Smooth muscle cell (in vitro differentiated cells): ENCODE data around the gene APP. TPM values are rescaled to one million over a fixed set of nuclear protein-coding genes. Genes with fewer than 3 reads are reported as not detected.

Experiments
- DNase-seq: peaks from one replicate; lab custom pipeline; 2025; ENCODE audit not compliant: unreplicated experiment; lab: John Stamatoyannopoulos, UW
- H2AFZ ChIP-seq: fragments of 200-600 bp; sonication (generic); 2 replicates; pipeline ENCODE4 v1.6.0; 2016; ENCODE audit warnings: antibody characterized with exemption, low read depth, mild to moderate bottlenecking
- H3F3A ChIP-seq: fragments of 200-600 bp; sonication (generic); 2 replicates; pipeline ENCODE4 v1.6.0; 2017; ENCODE audit warnings: antibody characterized with exemption, low read depth
- H3K27ac ChIP-seq: fragments of 200-600 bp; sonication (generic); 2 replicates; pipeline ENCODE4 v1.5.1; 2016; ENCODE audit warnings: low read depth, mild to moderate bottlenecking
- H3K27me3 ChIP-seq: fragments of 200-600 bp; sonication (generic); 2 replicates; pipeline ENCODE4 v1.6.1; 2016; ENCODE audit warnings: low read depth, mild to moderate bottlenecking
- H3K36me3 ChIP-seq: fragments of 200-600 bp; sonication (generic); 2 replicates; pipeline ENCODE4 v1.5.1; 2016; ENCODE audit warnings: low read depth
- H3K4me1 ChIP-seq: fragments of 200-600 bp; sonication (generic); 2 replicates; pipeline ENCODE4 v1.5.1; 2016; ENCODE audit warnings: low read depth
- H3K4me2 ChIP-seq: fragments of 200-600 bp; sonication (generic); 2 replicates; pipeline ENCODE4 v1.6.0; 2016; ENCODE audit warnings: mild to moderate bottlenecking
- H3K4me3 ChIP-seq: fragments of 200-600 bp; sonication (generic); 2 replicates; pipeline ENCODE4 v1.5.1; 2016; ENCODE audit warnings: mild to moderate bottlenecking
- H3K79me2 ChIP-seq: fragments of 200-600 bp; sonication (generic); 2 replicates; pipeline ENCODE4 v1.6.0; 2016; ENCODE audit warnings: low read depth, mild to moderate bottlenecking
- H3K9ac ChIP-seq: fragments of 200-600 bp; sonication (generic); 2 replicates; pipeline ENCODE4 v1.6.0; 2016; ENCODE audit warnings: low read depth
- H3K9me3 ChIP-seq: fragments of 200-600 bp; sonication (generic); replicated peaks from 2 replicates; pipeline ENCODE4 v1.5.1; 2016; ENCODE audit warnings: low read depth
- H4K20me1 ChIP-seq: fragments of 200-600 bp; sonication (generic); 2 replicates; pipeline ENCODE4 v1.6.0; 2016; ENCODE audit warnings: low read depth
- CTCF ChIP-seq: fragments of 200-600 bp; sonication (generic); IDR thresholded peaks from 2 replicates; pipeline ENCODE4 v1.5.1; 2017; ENCODE audit warnings: borderline replicate concordance, mild to moderate bottlenecking, antibody characterized with exemption; ENCODE audit not compliant: insufficient read depth, poor library complexity, severe bottlenecking
- WGBS: methylation state at CpG from one replicate; pipeline ENCODE4 v1.1.7; 2016; ENCODE audit warnings: low lambda C conversion rate; 5-methylcytosine and 5-hydroxymethylcytosine counted together
- polyA plus RNA-seq: library from polyadenylated mRNA; unstranded; fragments of >200 nt; fragmentation: Nextera tagmentation; extraction: Ambion mirVana; gene quantifications from 2 replicates; pipeline ENCODE4 v1.2.1, GENCODE V29; 2016
- total RNA-seq: library from RNA; depleted of rRNA; stranded (reverse); fragments of >200 nt; gene quantifications from 2 replicates; pipeline ENCODE4 v1.2.3, GENCODE V29; 2014

Gene APP
- total and polyA plus RNA-seq, 2 experiments from 2014 or later, result 65.3 to 459 TPM

- H3K4me1 ChIP-seq, result peaks cover 20% of the 10 kb centered on the region
- peak overlapping the region; percentile 38 for H3K9ac ChIP-seq
- no peaks in the 10 kb centered on the region for H3K36me3 ChIP-seq
- DNase-seq, result no peak
- peaks cover 25% of the 10 kb centered on the region for H4K20me1 ChIP-seq
- WGBS, result 42% methylated on average over 4 of the region's 4 CpGs
- peak overlapping the region; percentile 38 for H3K4me2 ChIP-seq
- H3K27me3 ChIP-seq, result no peaks in the 10 kb centered on the region
- peaks cover 87% of the 10 kb centered on the region for H3K79me2 ChIP-seq
- H2AFZ ChIP-seq, result no peak overlapping the region
- no peaks in the 10 kb centered on the region for H3K9me3 ChIP-seq
- H3K27ac ChIP-seq, result peak overlapping the region; percentile 76
- no peak overlapping the region for H3K4me3 ChIP-seq
- TF ChIP-seq CTCF, result no peak
- H3F3A ChIP-seq, result peaks cover 8% of the 10 kb centered on the region
Measured at GRCh38 chr21:26079366-26079765, 91.2 kb downstream of the APP start.

DNA sequence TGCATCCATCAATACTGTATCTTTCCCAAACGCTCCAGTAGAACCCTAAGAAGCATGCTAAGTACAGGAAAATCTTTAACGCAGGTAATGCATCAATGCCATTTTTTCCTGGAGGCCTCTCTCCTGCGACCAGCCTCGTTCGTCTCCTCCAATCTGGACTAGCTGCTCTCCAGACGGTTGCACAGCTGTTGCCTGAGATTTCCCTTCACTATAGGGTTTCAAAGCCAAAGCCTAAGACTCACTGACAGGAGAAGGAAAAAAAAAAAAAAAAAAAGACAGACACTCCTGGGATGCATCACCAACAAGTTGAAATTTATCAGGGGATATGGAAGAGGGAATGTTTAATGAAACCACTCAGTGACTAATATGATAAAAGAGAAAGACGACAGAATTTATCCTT lies 93.0 kb downstream of the APP start:
- Histone ChIP-seq H3K79me2 (peaks cover 86% of the 10 kb centered on the region), H3K27ac (peak overlapping the region; percentile 76), H4K20me1 (peaks cover 28% of the 10 kb centered on the region), H3K4me2 (peak overlapping the region; percentile 62), H3K4me1 (peaks cover 27% of the 10 kb centered on the region), H3F3A (peaks cover 18% of the 10 kb centered on the region), H3K36me3 (no peaks in the 10 kb centered on the region), H3K9ac (no peak overlapping the region), H3K27me3 (no peaks in the 10 kb centered on the region), H2AFZ (no peak overlapping the region), H3K9me3 (no peaks in the 10 kb centered on the region), H3K4me3 (no peak overlapping the region)
- TF ChIP-seq CTCF, result no peak
- no peak for DNase-seq
- 20% methylated on average over 7 of the region's 7 CpGs for WGBS

GRCh38 chr21:26072666-26073615 lies 97.6 kb downstream of the APP start:
- DNase-seq, result no peak
- Histone ChIP-seq H3K4me2 (peak overlapping the region; percentile 27), H3K4me3 (no peak overlapping the region), H3F3A (peaks cover 26% of the 10 kb centered on the region), H3K27me3 (no peaks in the 10 kb centered on the region), H3K4me1 (peaks cover 34% of the 10 kb centered on the region), H3K27ac (peak overlapping the region; percentile 85), H3K9me3 (no peaks in the 10 kb centered on the region), H4K20me1 (peaks cover 71% of the 10 kb centered on the region), H2AFZ (no peak overlapping the region), H3K9ac (peak overlapping the region; percentile 17), H3K36me3 (no peaks in the 10 kb centered on the region), H3K79me2 (peaks cover 90% of the 10 kb centered on the region)
- no peak for TF ChIP-seq CTCF
- 70% methylated on average over 9 of the region's 9 CpGs for WGBS
